KOPT-K1 (cell line): ENCODE results near the gene DEDD.

Source experiments
- H3K27ac ChIP-seq: fragments of 200-600 bp; sonication (generic); 2 replicates; pipeline ENCODE4 v1.5.1; 2016; ENCODE audit warnings: antibody characterized with exemption, mild to moderate bottlenecking, low read depth, low read length; ENCODE audit not compliant: poor library complexity, severe bottlenecking
- H3K36me3 ChIP-seq: fragments of 200-600 bp; sonication (generic); 2 replicates; pipeline ENCODE4 v1.5.1; 2017; ENCODE audit warnings: antibody characterized with exemption, mild to moderate bottlenecking, low read length, moderate library complexity; ENCODE audit not compliant: insufficient read depth
- H3K9me3 ChIP-seq: fragments of 200-600 bp; sonication (generic); 2 replicates; pipeline ENCODE4 v1.5.1; 2017; ENCODE audit warnings: antibody characterized with exemption, low read length, mild to moderate bottlenecking; ENCODE audit not compliant: insufficient read depth, poor library complexity, severe bottlenecking

The DEDD gene

GRCh38 chr1:161096530-161096929, 35.9 kb downstream of the DEDD start:
- H3K9me3 ChIP-seq, result no peaks in the 10 kb centered on the region
- H3K36me3 ChIP-seq, result peaks cover 26% of the 10 kb centered on the region
- H3K27ac ChIP-seq, result no peak overlapping the region

- H3K27ac ChIP-seq, result no peak overlapping the region
- H3K36me3 ChIP-seq, result peaks cover 21% of the 10 kb centered on the region
- no peaks in the 10 kb centered on the region for H3K9me3 ChIP-seq
These were observed 36.5 kb downstream of the DEDD start for GRCh38 chr1:161096015-161096414.

GRCh38 chr1:161095230-161095629, 37.2 kb downstream of the DEDD start:
- H3K27ac ChIP-seq, result no peak overlapping the region
- H3K36me3 ChIP-seq, result peaks cover 14% of the 10 kb centered on the region
- H3K9me3 ChIP-seq, result no peaks in the 10 kb centered on the region

GRCh38 chr1:161094481-161094880, 38.0 kb downstream of the DEDD start:
- no peak overlapping the region for H3K27ac ChIP-seq
- peaks cover 6% of the 10 kb centered on the region for H3K36me3 ChIP-seq
- H3K9me3 ChIP-seq, result no peaks in the 10 kb centered on the region

GRCh38 chr1:161092621-161093028, 39.8 kb downstream of the DEDD start:
- no peaks in the 10 kb centered on the region for H3K36me3 ChIP-seq
- H3K9me3 ChIP-seq, result no peaks in the 10 kb centered on the region
- no peak overlapping the region for H3K27ac ChIP-seq

GRCh38 chr1:161091796-161092507, 40.5 kb downstream of the DEDD start:
- no peaks in the 10 kb centered on the region for H3K9me3 ChIP-seq
- H3K36me3 ChIP-seq, result no peaks in the 10 kb centered on the region
- no peak overlapping the region for H3K27ac ChIP-seq

- no peaks in the 10 kb centered on the region for H3K36me3 ChIP-seq
- no peak overlapping the region for H3K27ac ChIP-seq
These were observed 41.4 kb downstream of the DEDD start for GRCh38 chr1:161091093-161091492.

GRCh38 chr1:161090617-161091016, 41.9 kb downstream of the DEDD start:
- Histone ChIP-seq H3K9me3 (no peaks in the 10 kb centered on the region), H3K27ac (no peak overlapping the region), H3K36me3 (no peaks in the 10 kb centered on the region)

More at GRCh38 chr1:161091093-161091492, 41.4 kb downstream of the DEDD start:
- no peaks in the 10 kb centered on the region for H3K9me3 ChIP-seq

GRCh38 chr1:161089938-161090337, 42.5 kb downstream of the DEDD start:
- no peaks in the 10 kb centered on the region for H3K36me3 ChIP-seq
- no peak overlapping the region for H3K27ac ChIP-seq
- no peaks in the 10 kb centered on the region for H3K9me3 ChIP-seq

GRCh38 chr1:161089251-161089924, 43.1 kb downstream of the DEDD start, which contains the start of gene NECTIN4:
NECTIN4 (minus strand) TSS chr1:161089558; CDS start chr1:161089296, 262 bp downstream.
- H3K27ac ChIP-seq, result no peak within 1 kb of the TSS
- no peaks in the 10 kb centered on the region for H3K9me3 ChIP-seq
- H3K36me3 ChIP-seq, result no peaks in the 10 kb centered on the region

- Histone ChIP-seq H3K9me3 (no peaks in the 10 kb centered on the region), H3K36me3 (no peaks in the 10 kb centered on the region), H3K27ac (no peak overlapping the region)
These were observed 43.8 kb downstream of the DEDD start for GRCh38 chr1:161088587-161089110.

- H3K36me3 ChIP-seq, result no peaks in the 10 kb centered on the region
- no peaks in the 10 kb centered on the region for H3K9me3 ChIP-seq
- H3K27ac ChIP-seq, result no peak overlapping the region
These were observed 46.0 kb downstream of the DEDD start for GRCh38 chr1:161086457-161086856.

GRCh38 chr1:161085165-161085564, 47.3 kb downstream of the DEDD start:
- H3K27ac ChIP-seq, result no peak overlapping the region
- no peaks in the 10 kb centered on the region for H3K36me3 ChIP-seq
- no peaks in the 10 kb centered on the region for H3K9me3 ChIP-seq

GRCh38 chr1:161084597-161084988, 47.9 kb downstream of the DEDD start:
- Histone ChIP-seq H3K27ac (no peak overlapping the region), H3K9me3 (no peaks in the 10 kb centered on the region)

GRCh38 chr1:161083748-161084596, 48.5 kb downstream of the DEDD start:
- H3K36me3 ChIP-seq, result no peaks in the 10 kb centered on the region
- H3K9me3 ChIP-seq, result no peaks in the 10 kb centered on the region
- H3K27ac ChIP-seq, result no peak overlapping the region

More at GRCh38 chr1:161084597-161084988, 47.9 kb downstream of the DEDD start:
- H3K36me3 ChIP-seq, result no peaks in the 10 kb centered on the region
